HCT116 (cell line): ENCODE measurements around the gene FOXD2. TPM values are rescaled to one million over a fixed set of nuclear protein-coding genes. Genes with fewer than 3 reads are reported as not detected.

Experiments
- ATAC-seq: fragments of 200-7000 bp; cut with Tn5 transposase; 2 replicates; pipeline ENCODE4 v1.9.1; 2020; ENCODE audit warnings: mild to moderate bottlenecking, moderate library complexity
- BruUV-seq: library from RNA; stranded (reverse); fragments of 400-500 nt; replicated peaks from 2 replicates; lab custom pipeline; 2021; lab: Mats Ljungman, UMichigan
- CTCF ChIA-PET: fragments of 300-600 bp; sonication (Branson Sonifier 250); formaldehyde crosslinking; loops from one replicate; lab custom pipeline; 2021; ENCODE audit warnings: antibody characterized with exemption; lab: Charles Lee
- POLR2A ChIA-PET: fragments of 300-600, 350-600 bp; sonication (Branson Sonifier 250); formaldehyde crosslinking; loops from one replicate; lab custom pipeline; 2021; ENCODE audit warnings: antibody characterized with exemption; lab: Charles Lee
- RAD21 ChIA-PET, 2 experiments: fragments of 300-600 bp; sonication (Branson Sonifier 250); formaldehyde crosslinking; loops; one replicate each; lab custom pipeline; 2023; ENCODE audit warnings: low total read pairs in 2 of 2; ENCODE audit not compliant: uncharacterized antibody in 2 of 2, unreplicated experiment in 2 of 2, low non-redundant PET in 1 of 2; lab: Charles Lee
- DNase-seq: peaks from one replicate; pipeline ENCODE4 v3.0.0-alpha.2; 2010; ENCODE audit warnings: low read depth, low spot score
- H2AFZ ChIP-seq: fragments of 200-600 bp; shearing (Covaris generic), sonication (generic); 2 replicates; pipeline ENCODE4 v1.6.1; 2017; ENCODE audit warnings: low read depth, mixed run types, mixed read lengths, antibody characterized with exemption, low read length; ENCODE audit not compliant: poor library complexity, severe bottlenecking
- H3K27ac ChIP-seq: 2 replicates; pipeline ENCODE4 v1.5.1; 2012; ENCODE audit warnings: low read depth, low read length
- H3K27me3 ChIP-seq: fragments of 200-600 bp; sonication (generic); 2 replicates; pipeline ENCODE4 v1.6.1; 2016; ENCODE audit warnings: mixed run types, low read length, mixed read lengths; ENCODE audit not compliant: insufficient read depth
- H3K36me3 ChIP-seq, 2 experiments: fragments of 200-500 bp in 1 of 2; fragments of 200-600 bp in 1 of 2; sonication (Bioruptor generic) in 1 of 2; sonication (generic) in 1 of 2; 2 replicates each; pipeline versions ENCODE4 v1.5.1 to v1.6.1; 2014 to 2016; ENCODE audit warnings: low read length in 2 of 2, inconsistent platforms in 1 of 2, mixed read lengths in 1 of 2, mixed run types in 1 of 2; ENCODE audit not compliant: insufficient read depth in 2 of 2, control insufficient read depth in 1 of 2
- H3K4me1 ChIP-seq, 2 experiments: fragments of 200-600 bp in 1 of 2; sonication (generic) in 1 of 2; 2 replicates each; pipeline versions ENCODE4 v1.5.1 to v1.6.1; 2012 to 2017; ENCODE audit warnings: low read length in 2 of 2, inconsistent platforms in 1 of 2, mild to moderate bottlenecking in 1 of 2, mixed read lengths in 1 of 2, mixed run types in 1 of 2, moderate library complexity in 1 of 2; ENCODE audit not compliant: insufficient read depth in 2 of 2, control insufficient read depth in 1 of 2
- H3K4me2 ChIP-seq: fragments of 200-600 bp; sonication (generic); 2 replicates; pipeline ENCODE4 v1.6.1; 2017; ENCODE audit warnings: mixed run types, low read length, mixed read lengths
- H3K4me3 ChIP-seq, 2 experiments: fragments of 200-600 bp in 1 of 2; sonication (generic) in 1 of 2; replicated peaks in 1 of 2; 2 replicates each; pipeline ENCODE4 v1.5.1; 2011 to 2016; ENCODE audit warnings: low read length in 2 of 2, control low read depth in 1 of 2, low read depth in 1 of 2, mild to moderate bottlenecking in 1 of 2, mixed read lengths in 1 of 2, mixed run types in 1 of 2
- H3K79me2 ChIP-seq: fragments of 200-600 bp; sonication (generic); 2 replicates; pipeline ENCODE4 v1.6.1; 2017; ENCODE audit warnings: mild to moderate bottlenecking, mixed run types, low read length, moderate library complexity, mixed read lengths; ENCODE audit not compliant: insufficient read depth
- H3K9ac ChIP-seq: fragments of 200-600 bp; sonication (generic); 2 replicates; pipeline ENCODE4 v1.6.1; 2016; ENCODE audit warnings: low read length, mixed read lengths
- H3K9me2 ChIP-seq: fragments of 200-600 bp; sonication (generic), shearing (Covaris generic); 2 replicates; pipeline ENCODE4 v1.6.1; 2017; ENCODE audit warnings: mixed run types, mild to moderate bottlenecking, moderate library complexity; ENCODE audit not compliant: insufficient read depth
- H3K9me3 ChIP-seq, 2 experiments: fragments of 200-500 bp in 1 of 2; fragments of 200-600 bp in 1 of 2; sonication (Bioruptor generic) in 1 of 2; sonication (generic) in 1 of 2; 2 replicates each; pipeline ENCODE4 v1.6.1; 2014 to 2017; ENCODE audit warnings: low read length in 2 of 2, mixed read lengths in 2 of 2, inconsistent platforms in 1 of 2, low read depth in 1 of 2, mild to moderate bottlenecking in 1 of 2, mixed run types in 1 of 2, moderate library complexity in 1 of 2; ENCODE audit not compliant: control insufficient read depth in 1 of 2, insufficient read depth in 1 of 2
- H4K20me1 ChIP-seq: fragments of 200-600 bp; sonication (generic), shearing (Covaris generic); 2 replicates; pipeline ENCODE4 v1.6.1; 2017; ENCODE audit warnings: mixed run types, mild to moderate bottlenecking, moderate library complexity; ENCODE audit not compliant: insufficient read depth
- ATF3 ChIP-seq: IDR thresholded peaks from 2 replicates; pipeline ENCODE4 v1.6.1; 2012
- CEBPB ChIP-seq: IDR thresholded peaks from 2 replicates; pipeline ENCODE4 v1.6.1; 2012; ENCODE audit warnings: low read depth
- EZH2phosphoT487 ChIP-seq: fragments of 200-600 bp; IDR thresholded peaks from 2 replicates; pipeline ENCODE4 v1.6.1; 2018; ENCODE audit warnings: antibody characterized with exemption, borderline replicate concordance
- FOSL1 ChIP-seq: IDR thresholded peaks from 2 replicates; pipeline ENCODE4 v1.6.1; 2012; ENCODE audit warnings: low read depth
- JUND ChIP-seq: IDR thresholded peaks from 2 replicates; pipeline ENCODE4 v1.6.1; 2012
- MAX ChIP-seq: IDR thresholded peaks from 2 replicates; pipeline ENCODE4 v1.6.1; 2012
- POLR2A ChIP-seq: IDR thresholded peaks from 2 replicates; pipeline ENCODE4 v1.7.0; 2011; ENCODE audit warnings: borderline replicate concordance; ENCODE audit not compliant: insufficient read depth, insufficient read length; ENCODE audit errors: extremely low read depth
- REST ChIP-seq: IDR thresholded peaks from 2 replicates; pipeline ENCODE4 v1.6.1; 2012; ENCODE audit warnings: low read depth
- SIN3A ChIP-seq: IDR thresholded peaks from 2 replicates; pipeline ENCODE4 v1.6.1; 2012; ENCODE audit warnings: low read depth
- SRF ChIP-seq: IDR thresholded peaks from 2 replicates; pipeline ENCODE4 v1.6.1; 2012; ENCODE audit warnings: low read depth
- TCF7L2 ChIP-seq: IDR thresholded peaks from 2 replicates; pipeline ENCODE4 v1.7.0; 2011; ENCODE audit warnings: borderline replicate concordance, inconsistent platforms; ENCODE audit not compliant: insufficient read depth, insufficient read length; ENCODE audit errors: extremely low read depth
- ZFX ChIP-seq: fragments of 450-650 bp; IDR thresholded peaks from 2 replicates; pipeline ENCODE4 v1.6.1; 2017
- ZNF274 ChIP-seq: fragments of 200-500 bp; sonication (Bioruptor generic); IDR thresholded peaks from 2 replicates; pipeline ENCODE4 v1.6.1; 2014; ENCODE audit warnings: mild to moderate bottlenecking, low read depth, low read length, inconsistent platforms
- intact Hi-C: fragments of 100-400 bp; cut with micrococcal nuclease; formaldehyde crosslinking; loops from 2 replicates; pipeline ENCODE4 v1.10.0; 2022
- total RNA-seq: library from RNA; stranded (reverse); gene quantifications from one replicate; pipeline ENCODE4 v1.2.1, GENCODE V29; 2021; ENCODE audit not compliant: unreplicated experiment

FOXD2 gene
- total RNA-seq, 1 experiment from 2014 or later, result 1.9 TPM

GRCh38 chr1:47471163-47471562, 33.3 kb downstream of the FOXD2 start:
- Histone ChIP-seq H3K9me2 (no peaks in the 10 kb centered on the region), H3K36me3 (no peaks in the 10 kb centered on the region), H3K27me3 (peaks cover 16% of the 10 kb centered on the region; the same call in 1 of the 2 replicates), H3K4me2 (no peak overlapping the region), H3K9me3 (no peaks in the 10 kb centered on the region), H3K79me2 (no peaks in the 10 kb centered on the region), H3K27ac (no peak overlapping the region), H4K20me1 (no peaks in the 10 kb centered on the region), H3K9ac (no peak overlapping the region), H3K4me3 (no peak overlapping the region), H3K4me1 (no peaks in the 10 kb centered on the region), H2AFZ (no peak overlapping the region)
- BruUV-seq, result no TSS peak
- POLR2A ChIA-PET, result no interaction called here
- ATAC-seq (no peak), DNase-seq (no peak)
- intact Hi-C loops, result no loop called here
- RAD21 ChIA-PET, result no interaction called here
- TF ChIP-seq JUND (no peak), ZFX (no peak), MAX (no peak), REST (no peak), ATF3 (no peak), SIN3A (no peak), TCF7L2 (no peak), CEBPB (no peak), POLR2A (no peak), ZNF274 (no peak), EZH2phosphoT487 (no peak), SRF (no peak), FOSL1 (no peak)
- CTCF ChIA-PET, result no interaction called here
